Transverse colon (tissue), 4 donors: ENCODE measurements around the gene RPGRIP1L.

Experiments used
- CTCF ChIP-seq, 5 experiments: fragments of 200-600 bp in 3 of 5; fragments of 450-650 bp in 2 of 5; sonication (generic) in 3 of 5; IDR thresholded peaks; 1 replicate in 2 of 5; 2 replicates in 3 of 5; pipeline ENCODE4 v1.5.1; 2016 to 2017; ENCODE audit warnings: antibody characterized with exemption in 5 of 5, inconsistent platforms in 3 of 5, mild to moderate bottlenecking in 2 of 5, moderate library complexity in 1 of 5
- EP300 ChIP-seq: sonication (generic); formaldehyde crosslinking; IDR thresholded peaks from one replicate; pipeline ENCODE4 v1.6.1; 2017; ENCODE audit warnings: antibody characterized with exemption, low read depth
- POLR2A ChIP-seq: fragments of 450-650 bp; IDR thresholded peaks from one replicate; pipeline ENCODE4 v1.6.1; 2016; ENCODE audit warnings: antibody characterized with exemption, mild to moderate bottlenecking, moderate library complexity
- POLR2AphosphoS5 ChIP-seq, 3 donors: sonication (generic); formaldehyde crosslinking; IDR thresholded peaks; one replicate each; pipeline ENCODE4 v1.6.1; 2016; ENCODE audit warnings: antibody characterized with exemption in 3 of 3

DNA sequence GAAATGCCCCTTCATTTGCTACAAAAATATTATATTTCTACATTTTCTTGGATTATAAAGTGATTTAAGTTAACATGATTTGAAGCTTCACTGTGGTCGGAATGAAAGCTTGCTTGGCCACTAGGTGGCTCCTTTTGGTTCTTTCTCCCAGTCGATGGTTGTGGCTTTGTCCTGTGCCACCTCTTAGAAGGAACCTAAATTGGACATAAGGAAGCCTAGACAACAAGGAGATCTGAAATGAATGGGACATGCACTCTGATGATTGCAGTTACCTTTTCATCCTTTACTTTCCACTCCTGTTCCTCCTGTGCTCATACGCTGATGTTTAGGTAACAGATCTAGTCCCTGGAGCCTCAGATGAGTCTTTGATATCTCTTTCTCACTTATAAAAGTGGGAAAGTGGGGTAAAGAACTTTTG lies 39.5 kb upstream of the RPGRIP1L start:
- TF ChIP-seq POLR2AphosphoS5 (IDR thresholded peaks at IDR 0.05) (no peak), CTCF (IDR thresholded peaks at IDR 0.05) (peak; percentile 44 to 55 (median 50)), POLR2A (no peak), EP300 (no peak)
